Sigmoid colon (tissue), 7 donors: ENCODE data around the gene ANKRD50. TPM values are rescaled to one million over a fixed set of nuclear protein-coding genes. Genes with fewer than 3 reads are reported as not detected.

Experiments
- DNase-seq: peaks from one replicate; pipeline ENCODE4 v3.0.0-alpha.2; 2019
- H3K27ac ChIP-seq, 4 donors: fragments of 200-600 bp; sonication (generic); one replicate each; pipeline ENCODE4 v1.5.1; 2016 to 2019; ENCODE audit warnings: mild to moderate bottlenecking in 1 of 4
- H3K27me3 ChIP-seq, 3 donors: fragments of 200-600 bp; sonication (generic); one replicate each; pipeline ENCODE4 v1.5.1; 2019; ENCODE audit warnings: mild to moderate bottlenecking in 1 of 3
- H3K36me3 ChIP-seq, 4 donors: fragments of 200-600 bp; sonication (generic); one replicate each; pipeline ENCODE4 v1.5.1; 2016 to 2019
- H3K4me1 ChIP-seq, 4 donors: fragments of 200-600 bp; sonication (generic); one replicate each; pipeline ENCODE4 v1.5.1; 2017 to 2019
- H3K4me3 ChIP-seq, 4 donors: fragments of 200-600 bp; sonication (generic); one replicate each; pipeline ENCODE4 v1.5.1; 2017 to 2019; ENCODE audit warnings: mild to moderate bottlenecking in 2 of 4, moderate library complexity in 1 of 4
- H3K9me3 ChIP-seq, 4 donors: fragments of 200-600 bp in 3 of 4; sonication (generic) in 3 of 4; one replicate each; pipeline versions ENCODE4 v1.5.1 to v1.6.1; 2013 to 2019
- EP300 ChIP-seq, 4 donors: sonication (generic); formaldehyde crosslinking; IDR thresholded peaks; one replicate each; pipeline ENCODE4 v1.6.1; 2017; ENCODE audit warnings: antibody characterized with exemption in 4 of 4
- POLR2A ChIP-seq, 2 donors: fragments of 450-650 bp; IDR thresholded peaks; one replicate each; pipeline ENCODE4 v1.6.1; 2016; ENCODE audit warnings: antibody characterized with exemption in 2 of 2, mild to moderate bottlenecking in 2 of 2, moderate library complexity in 2 of 2
- POLR2AphosphoS5 ChIP-seq, 4 donors: sonication (generic); formaldehyde crosslinking; IDR thresholded peaks; one replicate each; pipeline ENCODE4 v1.6.1; 2017; ENCODE audit warnings: antibody characterized with exemption in 4 of 4
- WGBS, 2 donors: extraction: QIAGEN DNeasy Blood & Tissue Kit; methylation state at CpG; one replicate each; pipeline ENCODE4 v1.1.7; 2013; 5-methylcytosine and 5-hydroxymethylcytosine counted together
- intact Hi-C: fragments of 100-400 bp; cut with DNase I; formaldehyde crosslinking; loops from one replicate; pipeline ENCODE4 v1.15.1; 2023
- polyA plus RNA-seq, 3 donors: library from polyadenylated mRNA; stranded (reverse); fragments of 200-250 nt; gene quantifications; one replicate each; pipeline ENCODE4 v1.2.3, GENCODE V29; 2013
- total RNA-seq, 4 donors: library from RNA; depleted of rRNA; stranded (reverse); fragments of >200 nt; gene quantifications; one replicate each; pipeline ENCODE4 v1.1.0, GENCODE V29; 2016
- TF ChIP-seq, protein P1 (sequence below), 4 experiments: fragments of 450-650 bp in 3 of 4; fragments of 200-600 bp in 1 of 4; IDR thresholded peaks; one replicate each; pipeline ENCODE4 v1.5.1; 2016 to 2019; ENCODE audit warnings: antibody characterized with exemption in 4 of 4, mild to moderate bottlenecking in 3 of 4, moderate library complexity in 2 of 4
- donor health status: healthy with polysubstance abuse.
- donor health status: Bipolar disorder and iron deficiency.
- donor health status: healthy.

Gene ANKRD50
- total and polyA plus RNA-seq, 7 donors, result 1.8 to 24.9 (median 12.5) TPM

DNA sequence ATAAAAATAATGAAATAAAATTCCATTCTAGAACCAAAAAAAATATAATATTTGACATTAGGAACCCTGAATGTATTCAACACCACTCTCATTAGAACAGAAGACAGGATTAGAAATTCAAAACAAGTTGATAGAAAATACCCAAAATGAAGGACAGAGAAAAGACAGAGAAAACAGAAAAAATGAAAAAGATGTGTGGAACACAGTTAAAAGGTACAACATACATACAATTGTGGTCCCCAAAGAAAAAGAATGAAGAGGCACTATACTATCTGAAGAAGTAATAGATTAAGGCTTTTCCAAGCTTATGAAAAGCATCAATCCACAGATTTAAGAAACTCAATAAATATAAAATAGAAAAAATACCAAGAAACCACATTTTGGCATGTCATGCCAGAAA, 16.4 kb downstream of the ANKRD50 start:
- no peak for DNase-seq
- H3K36me3 ChIP-seq, result peaks cover 0 to 5% (median 0%) of the 10 kb centered on the region in 4 donors
- no peaks in the 10 kb centered on the region for H3K27me3 ChIP-seq
- H3K4me3 ChIP-seq, result no peak overlapping the region
- no peaks in the 10 kb centered on the region for H3K9me3 ChIP-seq
- intact Hi-C loops, result no loop called here
- H3K4me1 ChIP-seq, result peaks cover 0 to 10% (median 2%) of the 10 kb centered on the region in 4 donors
- no peak for TF ChIP-seq POLR2AphosphoS5 (IDR thresholded peaks at IDR 0.05)
- no peak for TF ChIP-seq POLR2A (IDR thresholded peaks at IDR 0.05)
- H3K27ac ChIP-seq, result no peak overlapping the region

- H3K36me3 ChIP-seq, result no peaks in the 10 kb centered on the region
- H3K9me3 ChIP-seq, result no peaks in the 10 kb centered on the region
- TF ChIP-seq POLR2AphosphoS5 (IDR thresholded peaks at IDR 0.05), result no peak
- no peak for TF ChIP-seq EP300 (IDR thresholded peaks at IDR 0.05)
- TF ChIP-seq POLR2A (IDR thresholded peaks at IDR 0.05), result no peak
- TF ChIP-seq, protein P1, sequence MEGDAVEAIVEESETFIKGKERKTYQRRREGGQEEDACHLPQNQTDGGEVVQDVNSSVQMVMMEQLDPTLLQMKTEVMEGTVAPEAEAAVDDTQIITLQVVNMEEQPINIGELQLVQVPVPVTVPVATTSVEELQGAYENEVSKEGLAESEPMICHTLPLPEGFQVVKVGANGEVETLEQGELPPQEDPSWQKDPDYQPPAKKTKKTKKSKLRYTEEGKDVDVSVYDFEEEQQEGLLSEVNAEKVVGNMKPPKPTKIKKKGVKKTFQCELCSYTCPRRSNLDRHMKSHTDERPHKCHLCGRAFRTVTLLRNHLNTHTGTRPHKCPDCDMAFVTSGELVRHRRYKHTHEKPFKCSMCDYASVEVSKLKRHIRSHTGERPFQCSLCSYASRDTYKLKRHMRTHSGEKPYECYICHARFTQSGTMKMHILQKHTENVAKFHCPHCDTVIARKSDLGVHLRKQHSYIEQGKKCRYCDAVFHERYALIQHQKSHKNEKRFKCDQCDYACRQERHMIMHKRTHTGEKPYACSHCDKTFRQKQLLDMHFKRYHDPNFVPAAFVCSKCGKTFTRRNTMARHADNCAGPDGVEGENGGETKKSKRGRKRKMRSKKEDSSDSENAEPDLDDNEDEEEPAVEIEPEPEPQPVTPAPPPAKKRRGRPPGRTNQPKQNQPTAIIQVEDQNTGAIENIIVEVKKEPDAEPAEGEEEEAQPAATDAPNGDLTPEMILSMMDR (IDR thresholded peaks at IDR 0.05), result no peak
- H3K27ac ChIP-seq, result no peak overlapping the region
- intact Hi-C loops, result no loop called here
- H3K4me3 ChIP-seq, result no peak overlapping the region
- H3K4me1 ChIP-seq, result peaks cover 0 to 10% (median 2%) of the 10 kb centered on the region in 4 donors
- DNase-seq, result no peak
- WGBS, 2 donors, result 92 to 94% methylated on average over 6 of the region's 6 CpGs
- no peaks in the 10 kb centered on the region for H3K27me3 ChIP-seq
Observed at GRCh38 chr4:124694946-124695598, 17.5 kb downstream of the ANKRD50 start.

- Histone ChIP-seq H3K27me3 (no peaks in the 10 kb centered on the region), H3K9me3 (no peaks in the 10 kb centered on the region), H3K4me3 (no peak overlapping the region), H3K4me1 (peaks cover 0 to 10% (median 2%) of the 10 kb centered on the region in 4 donors), H3K27ac (no peak overlapping the region), H3K36me3 (no peaks in the 10 kb centered on the region)
- TF ChIP-seq, protein P1 (IDR thresholded peaks at IDR 0.05), result no peak
- TF ChIP-seq EP300 (IDR thresholded peaks at IDR 0.05) (no peak), POLR2AphosphoS5 (IDR thresholded peaks at IDR 0.05) (no peak), POLR2A (IDR thresholded peaks at IDR 0.05) (no peak)
- DNase-seq, result no peak
- intact Hi-C loops, result no loop called here
Observed at GRCh38 chr4:124694306-124694705, 18.2 kb downstream of the ANKRD50 start.

- no peak for DNase-seq
- intact Hi-C loops, result no loop called here
- Histone ChIP-seq H3K4me3 (no peak overlapping the region), H3K4me1 (peaks cover 0 to 10% (median 2%) of the 10 kb centered on the region in 4 donors), H3K27me3 (no peaks in the 10 kb centered on the region), H3K36me3 (no peaks in the 10 kb centered on the region), H3K9me3 (no peaks in the 10 kb centered on the region), H3K27ac (no peak overlapping the region)
- 91 to 96% methylated on average over 2 of the region's 2 CpGs for WGBS, 2 donors
- TF ChIP-seq POLR2A (IDR thresholded peaks at IDR 0.05) (no peak), POLR2AphosphoS5 (IDR thresholded peaks at IDR 0.05) (no peak), EP300 (IDR thresholded peaks at IDR 0.05) (no peak)
- TF ChIP-seq, protein P1 (IDR thresholded peaks at IDR 0.05), result no peak
Observed at GRCh38 chr4:124691801-124692200, 20.7 kb downstream of the ANKRD50 start.

GRCh38 chr4:124686279-124686678, 26.3 kb downstream of the ANKRD50 start:
- DNase-seq, result no peak
- TF ChIP-seq POLR2AphosphoS5 (IDR thresholded peaks at IDR 0.05) (no peak), POLR2A (IDR thresholded peaks at IDR 0.05) (no peak), EP300 (IDR thresholded peaks at IDR 0.05) (no peak)
- TF ChIP-seq, protein P1 (IDR thresholded peaks at IDR 0.05), result no peak
- peaks cover 0 to 6% (median 0%) of the 10 kb centered on the region in 4 donors for H3K4me1 ChIP-seq
- no peaks in the 10 kb centered on the region for H3K9me3 ChIP-seq
- H3K27ac ChIP-seq, result no peak overlapping the region
- intact Hi-C loops, result no loop called here
- 92 to 96% methylated on average over 5 of the region's 5 CpGs for WGBS, 2 donors
- H3K36me3 ChIP-seq, result no peaks in the 10 kb centered on the region
- no peak overlapping the region for H3K4me3 ChIP-seq
- no peaks in the 10 kb centered on the region for H3K27me3 ChIP-seq
